ENCODE results near the gene PPP1CC.
A peak's percentile ranks its signal among the peaks of the same experiment; 100 is the strongest.

PPP1CC gene

DNA sequence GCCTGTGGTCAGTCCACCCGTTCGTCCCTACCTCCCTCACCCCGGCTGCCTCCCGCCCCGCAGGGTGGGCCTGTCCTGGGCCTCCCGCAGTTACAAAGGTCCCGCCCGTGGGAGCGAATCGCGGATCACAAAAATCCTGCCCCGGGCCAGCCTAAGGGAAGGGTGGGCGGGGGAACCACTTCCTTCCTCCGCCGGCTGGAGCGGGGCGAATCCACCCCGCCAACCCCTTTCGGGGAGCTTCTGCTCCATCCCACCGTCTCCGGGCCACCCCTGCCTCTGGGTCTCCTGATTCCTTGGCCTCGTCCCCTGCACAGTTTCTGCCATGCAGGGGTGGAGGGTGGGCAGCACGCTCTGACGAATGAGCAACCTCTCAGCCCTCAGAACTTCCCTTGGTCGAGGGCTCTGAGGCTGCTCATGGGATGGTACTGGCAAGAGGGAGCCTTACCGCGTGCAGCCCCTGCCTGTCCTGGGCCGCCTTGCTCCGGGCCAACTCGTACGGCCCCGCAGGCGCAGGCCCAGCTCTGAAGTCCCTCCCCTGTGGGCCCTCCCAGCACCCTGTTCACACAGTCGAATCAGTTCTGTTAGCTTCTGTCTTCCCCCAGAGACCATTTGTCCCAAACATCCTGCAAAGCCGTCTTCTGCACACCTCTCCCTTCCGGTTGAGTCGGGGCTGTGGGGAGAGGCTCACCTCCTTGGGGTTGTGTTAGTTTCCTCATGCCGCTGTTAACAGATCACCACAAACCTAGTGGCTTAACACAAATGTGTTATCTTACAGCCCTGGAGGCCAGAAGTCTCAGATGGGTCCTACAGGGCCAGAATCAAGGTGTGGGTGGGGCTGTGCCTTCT, 53.2 kb downstream of the PPP1CC start:
- Histone ChIP-seq H3K23ac (ENCODE audit: low read depth, low read length, poor library complexity) (peak overlapping the region; percentile 29), H2AFZ (ENCODE audit: low read length) (peak overlapping the region; percentile 89), H3K36me3 (replicated peaks in 1 of 2; ENCODE audit: control insufficient read depth in 2 of 2, insufficient read depth in 2 of 2, low read length in 2 of 2) (no peaks in the 10 kb centered on the region), H4K8ac (ENCODE audit: low read depth, low read length) (peak overlapping the region; percentile 100), H4K91ac (ENCODE audit: low read depth, low read length, poor library complexity) (peak overlapping the region; percentile 11), H3K27ac (replicated peaks; ENCODE audit: low read length) (peak overlapping the region; percentile 23), H3K27me3 (ENCODE audit: control insufficient read depth in 3 of 3, insufficient read depth in 3 of 3, low read depth in 1 of 3, low read length in 3 of 3) (peaks cover 0 to 63% (median 10%) of the 10 kb centered on the region in 3 experiments), H3K4ac (ENCODE audit: low read length) (peak overlapping the region; percentile 93), H2BK120ac (ENCODE audit: low read depth, low read length) (peak overlapping the region; percentile 74), H3K18ac (ENCODE audit: low read length) (peak overlapping the region; percentile 99), H3K9me3 (replicated peaks in 1 of 2; ENCODE audit: control insufficient read depth in 2 of 2, insufficient read depth in 1 of 2, low read depth in 1 of 2, low read length in 2 of 2) (peaks cover 0 to 4% of the 10 kb centered on the region in 2 donors), H3K4me3 (ENCODE audit: low read length in 2 of 2) (peak overlapping the region; percentile 22 to 76), H3K14ac (ENCODE audit: low read length) (no peak overlapping the region), H3K4me1 (ENCODE audit: control insufficient read depth in 2 of 2, insufficient read depth in 1 of 2, low read depth in 1 of 2, low read length in 2 of 2) (peaks cover 0 to 13% of the 10 kb centered on the region in 2 donors), H2BK15ac (ENCODE audit: low read length) (peak overlapping the region; percentile 57), H3K9ac (ENCODE audit: low read depth, low read length, poor library complexity) (peak overlapping the region; percentile 91), H2BK5ac (ENCODE audit: low read length) (peak overlapping the region; percentile 87), H3K4me2 (ENCODE audit: insufficient read depth, low read length, poor library complexity, severe bottlenecking) (peak overlapping the region; percentile 68), H3K79me1 (ENCODE audit: low read depth, low read length) (no peaks in the 10 kb centered on the region), H2AK5ac (ENCODE audit: low read depth, low read length) (peak overlapping the region; percentile 73), H2BK12ac (ENCODE audit: low read length) (no peak overlapping the region)
- WGBS, 2 donors (ENCODE audit: extremely low coverage in 2 of 2, insufficient read length in 2 of 2, insufficient replicate concordance in 1 of 2), result no CpG with 5 or more reads among the region's 38 CpGs
- DNase-seq (ENCODE audit: low spot score), result peak; percentile 57

DNA sequence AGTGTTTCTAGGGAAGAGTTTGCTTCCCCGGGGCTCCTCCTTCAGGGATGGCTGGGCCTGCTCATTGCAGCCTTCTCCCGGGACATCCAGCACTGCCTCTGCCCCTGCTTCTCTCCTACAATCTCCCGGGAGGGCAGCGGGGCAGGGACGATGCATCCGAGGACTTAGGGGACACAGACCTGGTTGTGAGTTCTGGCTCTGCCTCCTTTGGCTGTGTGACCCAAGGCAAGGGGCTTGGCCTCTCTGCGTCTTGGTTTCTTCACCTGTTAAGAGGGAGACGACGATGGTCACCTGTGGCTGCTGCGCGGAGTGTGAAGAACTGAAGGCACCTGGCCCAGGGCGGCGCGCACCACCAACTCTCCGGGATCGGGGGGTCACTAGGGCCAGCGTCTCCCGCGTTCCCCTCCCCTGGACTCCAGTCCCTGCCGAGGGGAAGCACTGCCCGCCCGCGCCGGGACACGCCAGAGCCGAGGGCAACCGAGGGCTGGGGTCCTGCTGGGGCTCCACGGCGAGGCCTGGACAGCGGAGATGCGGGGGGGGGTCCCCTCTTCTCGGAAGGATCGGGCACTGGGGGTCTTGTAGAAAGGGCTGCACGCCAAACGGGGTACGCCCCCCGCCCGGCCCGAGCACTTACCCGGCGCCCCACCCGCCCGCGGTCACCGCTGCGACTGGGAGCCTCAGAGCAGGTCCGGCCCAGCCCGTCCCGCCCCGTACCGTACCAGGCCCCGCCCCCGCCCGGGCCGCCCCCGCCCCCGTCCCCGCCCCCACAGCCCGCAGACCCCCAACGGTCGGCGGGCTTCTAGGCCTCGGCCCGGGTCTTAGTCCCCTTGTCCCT, 54.0 kb downstream of the PPP1CC start, which contains the start of gene HVCN1:
HVCN1 (minus strand) TSS at position 670 of the 835 bp plus-strand sequence. CDS start 5,870 bp downstream, outside the sequence.
- Histone ChIP-seq H3K4me2 (ENCODE audit: insufficient read depth, low read length, poor library complexity, severe bottlenecking) (peak within 1 kb of the TSS; percentile 76), H3K4me3 (ENCODE audit: low read length in 2 of 2) (peak within 1 kb of the TSS; percentile 30 to 89), H4K8ac (ENCODE audit: low read depth, low read length) (peak within 1 kb of the TSS; percentile 100), H3K4ac (ENCODE audit: low read length) (peak within 1 kb of the TSS; percentile 93), H3K27ac (replicated peaks; ENCODE audit: low read length) (peak within 1 kb of the TSS; percentile 23), H3K36me3 (replicated peaks in 1 of 2; ENCODE audit: control insufficient read depth in 2 of 2, insufficient read depth in 2 of 2, low read length in 2 of 2) (no peaks in the 10 kb centered on the region), H2BK120ac (ENCODE audit: low read depth, low read length) (peak within 1 kb of the TSS; percentile 74), H2BK5ac (ENCODE audit: low read length) (peak within 1 kb of the TSS; percentile 87), H3K14ac (ENCODE audit: low read length) (peak within 1 kb of the TSS; percentile 76), H3K27me3 (ENCODE audit: control insufficient read depth in 3 of 3, insufficient read depth in 3 of 3, low read depth in 1 of 3, low read length in 3 of 3) (peaks cover 0 to 63% (median 10%) of the 10 kb centered on the region in 3 experiments), H3K18ac (ENCODE audit: low read length) (peak within 1 kb of the TSS; percentile 99), H3K4me1 (ENCODE audit: control insufficient read depth in 2 of 2, insufficient read depth in 1 of 2, low read depth in 1 of 2, low read length in 2 of 2) (peaks cover 0 to 13% of the 10 kb centered on the region in 2 donors), H4K91ac (ENCODE audit: low read depth, low read length, poor library complexity) (peak within 1 kb of the TSS; percentile 11), H2AFZ (ENCODE audit: low read length) (peak within 1 kb of the TSS; percentile 89), H3K23ac (ENCODE audit: low read depth, low read length, poor library complexity) (peak within 1 kb of the TSS; percentile 29), H3K9me3 (replicated peaks in 1 of 2; ENCODE audit: control insufficient read depth in 2 of 2, insufficient read depth in 1 of 2, low read depth in 1 of 2, low read length in 2 of 2) (peaks cover 0 to 4% of the 10 kb centered on the region in 2 donors), H3K79me1 (ENCODE audit: low read depth, low read length) (no peaks in the 10 kb centered on the region), H2AK5ac (ENCODE audit: low read depth, low read length) (peak within 1 kb of the TSS; percentile 83), H2BK15ac (ENCODE audit: low read length) (peak within 1 kb of the TSS; percentile 84), H3K9ac (ENCODE audit: low read depth, low read length, poor library complexity) (peak within 1 kb of the TSS; percentile 91), H2BK12ac (ENCODE audit: low read length) (peak within 1 kb of the TSS; percentile 64)
- WGBS, 2 donors (ENCODE audit: extremely low coverage in 2 of 2, insufficient read length in 2 of 2, insufficient replicate concordance in 1 of 2), result no CpG with 5 or more reads among the region's 64 CpGs
- peak; percentile 14 for DNase-seq (ENCODE audit: low spot score)

DNA sequence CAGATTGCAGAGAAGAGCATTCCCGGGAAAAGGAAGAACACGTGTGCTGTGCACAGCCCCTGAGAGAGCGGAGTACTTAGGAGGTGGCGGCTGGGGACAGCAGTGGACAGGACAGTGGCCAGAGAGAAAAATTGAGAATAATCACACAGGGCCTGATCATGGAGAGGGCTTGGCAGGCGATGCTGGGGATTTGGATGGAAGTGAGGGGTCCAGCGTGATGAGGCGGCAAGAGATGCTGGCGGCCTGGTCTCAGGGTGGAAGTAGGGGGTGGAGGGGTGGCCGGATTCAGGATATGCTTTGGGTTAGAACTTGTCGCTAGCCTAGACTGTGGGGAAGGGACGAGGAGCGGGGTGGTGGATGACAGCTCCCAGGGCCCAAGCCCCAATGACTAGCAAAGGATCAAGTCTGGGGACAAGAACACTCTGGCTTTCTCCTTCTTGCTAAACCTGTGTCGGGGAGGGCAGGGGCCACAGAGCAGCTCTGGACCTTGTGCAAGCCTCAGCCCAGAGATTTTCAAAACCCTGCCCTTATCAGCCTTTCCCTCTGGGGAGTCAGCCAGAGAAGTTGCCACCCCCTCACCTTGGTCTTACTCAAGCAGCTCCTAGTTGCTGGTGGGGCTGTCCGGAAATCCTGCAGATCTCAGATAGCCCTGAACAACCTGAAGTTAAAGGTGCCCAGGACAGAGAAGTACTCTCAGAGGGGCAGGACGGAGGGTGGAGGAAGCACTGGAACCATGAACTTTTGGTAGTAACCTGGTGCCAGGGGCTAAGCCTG, 55.1 kb downstream of the PPP1CC start:
- Histone ChIP-seq H3K18ac (ENCODE audit: low read length) (no peak overlapping the region), H3K4ac (ENCODE audit: low read length) (no peak overlapping the region), H3K27me3 (ENCODE audit: control insufficient read depth in 3 of 3, insufficient read depth in 3 of 3, low read depth in 1 of 3, low read length in 3 of 3) (peaks cover 0 to 63% (median 10%) of the 10 kb centered on the region in 3 experiments), H2BK5ac (ENCODE audit: low read length) (no peak overlapping the region), H3K9me3 (replicated peaks in 1 of 2; ENCODE audit: control insufficient read depth in 2 of 2, insufficient read depth in 1 of 2, low read depth in 1 of 2, low read length in 2 of 2) (peaks cover 0 to 4% of the 10 kb centered on the region in 2 donors), H2BK12ac (ENCODE audit: low read length) (no peak overlapping the region), H2AFZ (ENCODE audit: low read length) (no peak overlapping the region), H4K8ac (ENCODE audit: low read depth, low read length) (no peak overlapping the region), H3K4me2 (ENCODE audit: insufficient read depth, low read length, poor library complexity, severe bottlenecking) (no peak overlapping the region), H2AK5ac (ENCODE audit: low read depth, low read length) (peak overlapping the region; percentile 15), H2BK120ac (ENCODE audit: low read depth, low read length) (no peak overlapping the region), H3K9ac (ENCODE audit: low read depth, low read length, poor library complexity) (no peak overlapping the region), H3K4me3 (ENCODE audit: low read length in 2 of 2) (no peak overlapping the region), H3K14ac (ENCODE audit: low read length) (no peak overlapping the region), H3K36me3 (replicated peaks in 1 of 2; ENCODE audit: control insufficient read depth in 2 of 2, insufficient read depth in 2 of 2, low read length in 2 of 2) (no peaks in the 10 kb centered on the region), H3K27ac (replicated peaks; ENCODE audit: low read length) (no peak overlapping the region), H2BK15ac (ENCODE audit: low read length) (peak overlapping the region; percentile 84), H3K23ac (ENCODE audit: low read depth, low read length, poor library complexity) (no peak overlapping the region), H3K4me1 (ENCODE audit: control insufficient read depth in 2 of 2, insufficient read depth in 1 of 2, low read depth in 1 of 2, low read length in 2 of 2) (peaks cover 0 to 13% of the 10 kb centered on the region in 2 donors), H3K79me1 (ENCODE audit: low read depth, low read length) (no peaks in the 10 kb centered on the region), H4K91ac (ENCODE audit: low read depth, low read length, poor library complexity) (no peak overlapping the region)
- no peak for DNase-seq (ENCODE audit: low spot score)
- WGBS, 2 donors (ENCODE audit: extremely low coverage in 2 of 2, insufficient read length in 2 of 2, insufficient replicate concordance in 1 of 2), result no CpG with 5 or more reads among the region's 15 CpGs
